ENCODE measurements around the gene DGKI. TPM values are rescaled to one million over a fixed set of nuclear protein-coding genes. Genes with fewer than 3 reads are reported as not detected.

DGKI gene
- total RNA-seq, 4 donors from 2014 or later: 0.02 to 1.8 (median 0.07) TPM; not detected in 1

DNA sequence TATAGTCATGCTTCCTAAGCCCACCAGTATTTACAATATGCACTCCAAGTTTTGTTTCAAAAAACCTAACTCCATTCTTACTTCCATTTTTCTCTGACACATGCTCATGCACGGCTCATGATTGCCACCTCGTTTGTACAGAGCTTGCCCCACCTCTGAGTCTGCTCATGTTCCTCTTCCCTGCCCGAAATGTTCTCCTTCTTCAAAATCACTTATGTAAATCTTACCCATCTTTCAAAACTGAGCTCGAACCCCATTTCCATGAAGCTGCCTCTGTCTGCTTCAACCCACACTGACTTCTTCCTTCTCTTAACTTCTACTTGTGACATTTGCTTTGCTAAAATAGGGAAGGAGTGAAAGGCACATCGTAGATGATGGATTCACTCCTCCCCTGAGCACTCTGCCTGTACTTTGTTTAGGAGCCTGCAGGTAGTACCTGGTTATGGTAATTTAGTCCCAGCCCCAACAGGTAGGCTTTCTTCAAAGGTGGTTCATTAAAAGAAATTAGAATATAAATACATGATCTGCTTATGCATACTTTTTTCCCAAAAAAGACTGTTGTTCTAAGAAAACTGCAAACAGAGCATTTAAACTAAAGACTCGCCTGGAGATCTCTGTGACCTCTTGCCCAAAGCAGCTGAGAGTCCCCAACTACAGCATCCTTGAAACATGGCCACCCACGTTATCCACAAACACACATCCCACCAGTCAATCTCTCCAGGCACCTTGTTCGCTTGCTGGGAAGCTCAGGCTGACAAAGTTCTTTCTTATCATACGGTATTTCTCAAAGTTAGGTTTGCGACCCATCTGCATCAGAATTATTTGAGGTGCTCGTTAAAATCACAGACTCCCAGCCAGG is 172.0 kb downstream of the DGKI start:
- Histone ChIP-seq H3K27ac (no peak overlapping the region), H3K4me3 (no peak overlapping the region), H3K4me1 (no peaks in the 10 kb centered on the region), H3K27me3 (no peaks in the 10 kb centered on the region), H3K36me3 (no peaks in the 10 kb centered on the region), H3K9me3 (no peaks in the 10 kb centered on the region)
- no peak for DNase-seq
- intact Hi-C loops (cut with DNase I; ENCODE audit: low total_unique reads): no loop called here
- in situ Hi-C loops (cut with MboI; ENCODE audit: low sequenced_read_pairs in 4 of 4): loop anchor here in 2 of 4 donors (25.0 kb wide), 1 partner anchor 338 kb away; the partner anchor contains the start of gene CREB3L2 (in 2 of the 2)
- no peak for TF ChIP-seq POLR2A (IDR thresholded peaks at IDR 0.05)
- TF ChIP-seq, protein P1, sequence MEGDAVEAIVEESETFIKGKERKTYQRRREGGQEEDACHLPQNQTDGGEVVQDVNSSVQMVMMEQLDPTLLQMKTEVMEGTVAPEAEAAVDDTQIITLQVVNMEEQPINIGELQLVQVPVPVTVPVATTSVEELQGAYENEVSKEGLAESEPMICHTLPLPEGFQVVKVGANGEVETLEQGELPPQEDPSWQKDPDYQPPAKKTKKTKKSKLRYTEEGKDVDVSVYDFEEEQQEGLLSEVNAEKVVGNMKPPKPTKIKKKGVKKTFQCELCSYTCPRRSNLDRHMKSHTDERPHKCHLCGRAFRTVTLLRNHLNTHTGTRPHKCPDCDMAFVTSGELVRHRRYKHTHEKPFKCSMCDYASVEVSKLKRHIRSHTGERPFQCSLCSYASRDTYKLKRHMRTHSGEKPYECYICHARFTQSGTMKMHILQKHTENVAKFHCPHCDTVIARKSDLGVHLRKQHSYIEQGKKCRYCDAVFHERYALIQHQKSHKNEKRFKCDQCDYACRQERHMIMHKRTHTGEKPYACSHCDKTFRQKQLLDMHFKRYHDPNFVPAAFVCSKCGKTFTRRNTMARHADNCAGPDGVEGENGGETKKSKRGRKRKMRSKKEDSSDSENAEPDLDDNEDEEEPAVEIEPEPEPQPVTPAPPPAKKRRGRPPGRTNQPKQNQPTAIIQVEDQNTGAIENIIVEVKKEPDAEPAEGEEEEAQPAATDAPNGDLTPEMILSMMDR (IDR thresholded peaks at IDR 0.05 in 4 of 5, conservative IDR thresholded peaks at IDR 0.05 in 1 of 5): no peak
- ATAC-seq: no peak

DNA sequence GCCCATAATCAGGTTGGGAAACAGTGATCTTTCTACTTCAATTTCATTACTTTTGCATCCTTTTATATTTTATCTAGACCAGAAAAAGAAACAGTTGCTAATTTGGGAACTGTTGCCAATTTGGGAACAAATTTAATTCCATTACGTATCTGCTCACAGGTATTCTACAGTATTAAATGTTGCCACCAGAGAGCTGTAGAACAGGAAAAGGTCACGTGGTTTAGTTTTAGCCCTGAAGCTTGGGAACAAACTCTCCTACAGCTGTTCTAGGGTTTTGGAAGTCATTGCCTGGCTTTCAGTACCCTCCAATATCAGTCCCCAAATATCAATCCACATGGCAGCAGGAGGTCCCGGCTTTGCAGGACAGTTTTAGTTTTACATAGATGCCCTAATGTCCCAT is 172.7 kb downstream of the DGKI start:
- Histone ChIP-seq H3K4me3 (no peak overlapping the region), H3K27ac (no peak overlapping the region), H3K36me3 (no peaks in the 10 kb centered on the region), H3K9me3 (no peaks in the 10 kb centered on the region), H3K27me3 (no peaks in the 10 kb centered on the region), H3K4me1 (no peaks in the 10 kb centered on the region)
- TF ChIP-seq, protein P1 (IDR thresholded peaks at IDR 0.05 in 4 of 5, conservative IDR thresholded peaks at IDR 0.05 in 1 of 5): no peak
- TF ChIP-seq POLR2A (IDR thresholded peaks at IDR 0.05): no peak
- ATAC-seq (no peak), DNase-seq (no peak)
- in situ Hi-C loops (cut with MboI; ENCODE audit: low sequenced_read_pairs in 4 of 4): loop anchor here in 2 of 4 donors (25.0 kb wide), 1 partner anchor 338 kb away; the partner anchor contains the start of gene CREB3L2 (in 2 of the 2)
- intact Hi-C loops (cut with DNase I; ENCODE audit: low total_unique reads): no loop called here

DNA sequence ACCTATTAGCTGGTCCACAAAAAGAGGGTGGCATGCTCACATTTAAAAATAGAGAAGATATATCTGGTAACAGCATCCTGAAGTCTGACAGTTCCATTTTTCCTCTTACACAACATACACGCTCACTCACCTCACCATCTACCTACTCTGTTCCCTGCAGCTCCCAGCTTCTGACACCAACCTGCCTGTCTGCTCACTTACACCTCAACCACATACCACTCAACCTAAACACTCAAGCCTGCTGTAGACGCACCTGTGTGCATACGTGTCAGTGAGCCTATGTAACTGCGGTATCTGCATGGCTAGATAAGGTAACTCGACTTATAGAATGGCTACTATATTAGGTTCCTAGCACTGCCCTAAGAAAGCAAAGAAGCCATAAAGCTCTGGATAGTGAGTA is 174.9 kb downstream of the DGKI start:
- ATAC-seq (no peak), DNase-seq (no peak)
- H3K27me3 ChIP-seq: no peaks in the 10 kb centered on the region
- H3K4me1 ChIP-seq: no peaks in the 10 kb centered on the region
- no peaks in the 10 kb centered on the region for H3K36me3 ChIP-seq
- intact Hi-C loops (cut with DNase I; ENCODE audit: low total_unique reads): no loop called here
- TF ChIP-seq POLR2A (IDR thresholded peaks at IDR 0.05): no peak
- TF ChIP-seq, protein P1 (IDR thresholded peaks at IDR 0.05 in 4 of 5, conservative IDR thresholded peaks at IDR 0.05 in 1 of 5): no peak
- no peaks in the 10 kb centered on the region for H3K9me3 ChIP-seq
- no peak overlapping the region for H3K4me3 ChIP-seq
- in situ Hi-C loops (cut with MboI; ENCODE audit: low sequenced_read_pairs in 4 of 4): loop anchor here in 2 of 4 donors (25.0 kb wide), 1 partner anchor 340 kb away; the partner anchor contains the start of gene CREB3L2 (in 2 of the 2)
- H3K27ac ChIP-seq: no peak overlapping the region

DNA sequence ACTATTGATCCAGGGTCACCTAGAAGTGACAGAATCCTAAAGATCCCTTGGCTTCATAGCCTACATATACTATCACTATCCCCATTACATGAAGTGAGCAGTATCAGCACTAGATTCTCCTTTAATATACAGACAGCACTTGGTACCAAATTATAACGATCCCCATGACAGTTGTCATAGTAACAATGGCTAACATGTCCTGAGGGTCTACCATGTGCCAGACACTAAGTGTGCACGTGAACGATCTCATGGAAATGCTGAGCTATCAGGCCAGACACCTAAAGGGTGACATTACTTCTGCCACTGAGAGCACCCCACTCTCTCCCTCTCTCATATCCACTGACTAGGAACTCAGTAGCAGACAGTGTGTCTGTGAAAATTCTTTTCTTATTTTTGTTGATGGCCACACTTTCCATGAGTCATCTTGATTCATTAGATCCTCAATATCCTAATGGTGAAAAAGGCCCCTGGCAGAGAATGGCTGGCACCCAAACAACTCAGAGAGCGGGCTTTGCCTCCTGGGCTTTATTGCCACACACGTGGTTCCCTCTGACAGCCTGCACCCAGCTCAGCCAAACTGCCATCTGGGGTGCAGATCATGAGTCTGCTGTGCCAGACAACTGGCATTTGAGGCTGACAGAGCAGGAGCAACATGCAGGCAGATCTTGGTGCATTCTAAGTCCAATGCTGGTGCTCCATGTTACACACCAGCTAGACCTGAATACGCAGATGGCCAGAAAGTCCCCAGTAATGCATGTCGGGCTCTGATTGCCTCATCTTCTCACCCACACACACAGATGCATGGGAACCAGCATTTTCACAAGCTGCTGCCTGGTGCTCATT is 176.3 kb downstream of the DGKI start:
- ATAC-seq (no peak), DNase-seq (no peak)
- Histone ChIP-seq H3K36me3 (no peaks in the 10 kb centered on the region), H3K4me3 (no peak overlapping the region), H3K4me1 (no peaks in the 10 kb centered on the region), H3K9me3 (no peaks in the 10 kb centered on the region), H3K27ac (no peak overlapping the region), H3K27me3 (no peaks in the 10 kb centered on the region)
- TF ChIP-seq, protein P1 (IDR thresholded peaks at IDR 0.05 in 4 of 5, conservative IDR thresholded peaks at IDR 0.05 in 1 of 5): no peak
- TF ChIP-seq POLR2A (IDR thresholded peaks at IDR 0.05): no peak
- intact Hi-C loops (cut with DNase I; ENCODE audit: low total_unique reads) (no loop called here), in situ Hi-C loops (cut with MboI; ENCODE audit: low sequenced_read_pairs in 4 of 4) (loop anchor here in 2 of 4 donors (25.0 kb wide), 1 partner anchor 342 kb away; the partner anchor contains the start of gene CREB3L2 (in 2 of the 2))
